Stimulated activated CD8-positive, alpha-beta memory T cell treated with anti-CD3 and anti-CD28 coated beads, Interleukin-12 subunit alpha, Interleukin-12 subunit beta, amount 100 ng/mL, for 4 hours (primary cell): Measurements from ENCODE around the gene RBBP8.
A peak's percentile ranks its signal among the peaks of the same experiment; 100 is the strongest.
"Not testable (repeated sequence)": the region's sequence is repeated elsewhere in the genome, so short reads cannot be mapped to it uniquely, and the experiment has no call there.

ENCODE experiments used
- DNase-seq: peaks from one replicate; pipeline ENCODE4 v3.0.0-alpha.2; 2020; ENCODE audit warnings: low read depth

Gene RBBP8

GRCh38 chr18:22933206-22933965 lies at the start of gene RBBP8:
Gene RBBP8, plus strand, starts transcription at chr18:22933328. Its CDS starts 3,524 bp downstream, at chr18:22936852.
- peak; percentile 74 for DNase-seq

- DNase-seq, result no peak
These were observed 49.3 kb upstream of the RBBP8 start for GRCh38 chr18:22883827-22884226.

GRCh38 chr18:22885694-22886093 lies 47.4 kb upstream of the RBBP8 start:
- DNase-seq, result not testable (repeated sequence)

GRCh38 chr18:22899421-22899820 lies 33.7 kb upstream of the RBBP8 start:
- DNase-seq, result no peak

- DNase-seq, result no peak
These were observed 32.4 kb upstream of the RBBP8 start for GRCh38 chr18:22900558-22901238.

- no peak for DNase-seq
These were observed 31.0 kb upstream of the RBBP8 start for GRCh38 chr18:22902093-22902492.

GRCh38 chr18:22903248-22903647 lies 29.9 kb upstream of the RBBP8 start:
- not testable (repeated sequence) for DNase-seq

- DNase-seq, result no peak
These were observed 21.0 kb upstream of the RBBP8 start for GRCh38 chr18:22912149-22912548.

GRCh38 chr18:22912835-22913234 lies 20.3 kb upstream of the RBBP8 start:
- DNase-seq, result no peak

GRCh38 chr18:22913861-22914260 lies 19.3 kb upstream of the RBBP8 start:
- DNase-seq, result no peak

GRCh38 chr18:22914633-22915032 lies 18.5 kb upstream of the RBBP8 start:
- DNase-seq, result no peak

- DNase-seq, result no peak
These were observed 17.8 kb upstream of the RBBP8 start for GRCh38 chr18:22915337-22915736.

- DNase-seq, result no peak
These were observed 11.4 kb upstream of the RBBP8 start for GRCh38 chr18:22921772-22922171.

- no peak for DNase-seq
These were observed 8.5 kb upstream of the RBBP8 start for GRCh38 chr18:22924589-22924988.

GRCh38 chr18:22926454-22926853 lies 6.7 kb upstream of the RBBP8 start:
- DNase-seq, result no peak

GRCh38 chr18:22928339-22928738 lies 4.8 kb upstream of the RBBP8 start:
- DNase-seq, result no peak

- DNase-seq, result peak; percentile 52
These were observed 2.9 kb upstream of the RBBP8 start for GRCh38 chr18:22930089-22930713.

GRCh38 chr18:22932885-22933205 lies 283 bp upstream of the RBBP8 start:
- DNase-seq, result no peak

- no peak for DNase-seq
These were observed 867 bp downstream of the RBBP8 start for GRCh38 chr18:22933966-22934423.

- no peak for DNase-seq
These were observed 1.7 kb downstream of the RBBP8 start for GRCh38 chr18:22934789-22935188.

GRCh38 chr18:22935431-22935830 lies 2.3 kb downstream of the RBBP8 start:
- DNase-seq, result no peak

GRCh38 chr18:22936515-22936914 lies 3.4 kb downstream of the RBBP8 start:
- DNase-seq, result no peak

- DNase-seq, result no peak
These were observed 6.5 kb downstream of the RBBP8 start for GRCh38 chr18:22939649-22940048.
